Measurements from ENCODE around the gene TBX15.
"Not testable (repeated sequence)": the region's sequence is repeated elsewhere in the genome, so short reads cannot be mapped to it uniquely, and the experiment has no call there.

The TBX15 gene

DNA sequence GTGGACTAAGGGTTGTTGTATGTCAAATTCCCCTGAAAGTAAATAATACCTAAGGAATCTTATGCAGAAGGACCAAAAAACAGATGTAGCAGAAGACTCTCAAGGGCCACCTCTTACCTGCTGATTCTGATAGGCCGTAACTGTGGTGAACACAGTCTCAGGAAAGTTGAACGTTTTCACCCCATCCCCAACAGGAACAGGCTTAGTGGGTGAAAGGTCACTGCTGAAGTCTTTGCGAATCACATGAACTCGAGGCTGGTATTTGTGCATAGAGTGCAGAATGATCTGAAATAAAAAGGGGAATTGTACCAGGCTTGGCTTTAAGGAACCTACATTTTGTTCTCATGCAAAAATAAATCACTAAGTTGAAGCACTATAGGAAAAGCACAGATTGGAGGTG, 64.8 kb downstream of the TBX15 start:
- DNase-seq, result no peak

DNA sequence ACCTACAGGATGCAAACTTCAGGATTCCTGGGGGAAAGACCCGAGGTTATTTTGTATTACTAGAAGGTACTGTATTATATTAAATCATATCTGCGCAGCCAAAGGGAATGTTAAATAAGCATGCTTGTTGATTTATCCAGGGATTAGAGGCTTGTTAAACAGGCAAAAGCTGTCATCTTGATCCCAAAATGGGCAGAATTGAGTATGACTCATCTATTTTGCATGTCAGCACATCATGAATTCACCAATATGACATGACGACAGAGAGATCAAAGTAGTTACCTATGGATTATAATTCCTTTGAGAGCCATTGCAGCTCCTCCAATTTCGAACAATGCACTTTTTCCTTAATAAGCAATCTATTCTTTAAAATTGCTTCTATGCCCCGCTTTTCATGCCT, 66.1 kb downstream of the TBX15 start:
- no peak for DNase-seq

DNA sequence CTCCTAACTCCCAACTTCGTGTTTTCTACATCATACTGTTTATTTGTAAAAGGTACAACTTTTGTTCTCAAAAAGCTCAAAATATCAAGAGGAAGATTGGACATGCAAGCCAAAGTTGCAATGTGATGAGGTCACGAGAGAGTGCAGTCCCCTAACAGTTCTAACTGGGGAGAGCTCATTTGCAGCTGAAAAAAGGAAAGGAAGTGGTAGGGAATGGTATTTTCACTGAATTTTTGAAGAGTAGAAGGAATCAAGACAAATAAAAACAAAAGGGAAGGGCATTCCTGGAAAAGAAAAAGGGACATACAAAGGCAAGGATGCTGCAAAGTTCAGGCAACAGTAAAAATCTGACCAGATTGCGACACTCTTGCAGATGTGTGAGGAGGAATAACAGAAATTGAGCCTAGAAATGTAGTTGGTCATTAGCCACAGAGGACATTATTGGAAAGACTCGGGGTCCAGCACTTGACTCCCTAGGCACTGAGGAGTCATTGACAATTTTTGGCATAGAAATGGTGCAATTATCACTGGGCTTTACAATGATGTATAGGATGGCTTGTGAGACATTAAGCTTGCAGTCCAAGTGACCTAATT, 67.9 kb downstream of the TBX15 start:
- no peak for DNase-seq

DNA sequence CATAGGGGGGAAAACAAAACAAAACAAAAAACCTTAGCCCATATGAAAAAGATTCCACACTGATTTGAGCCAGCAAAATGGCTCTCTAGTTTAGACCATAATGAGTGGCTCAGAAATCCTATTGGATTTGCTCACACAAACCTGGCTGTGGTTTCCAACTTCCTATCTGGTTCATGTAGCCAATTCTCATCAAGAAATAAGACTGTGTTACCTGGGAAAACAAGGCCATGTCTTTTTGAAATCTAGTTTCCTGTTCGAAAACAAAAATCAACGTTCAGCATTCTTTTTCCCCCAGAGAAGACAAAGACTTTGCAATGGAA, 69.2 kb downstream of the TBX15 start:
- DNase-seq, result no peak

DNA sequence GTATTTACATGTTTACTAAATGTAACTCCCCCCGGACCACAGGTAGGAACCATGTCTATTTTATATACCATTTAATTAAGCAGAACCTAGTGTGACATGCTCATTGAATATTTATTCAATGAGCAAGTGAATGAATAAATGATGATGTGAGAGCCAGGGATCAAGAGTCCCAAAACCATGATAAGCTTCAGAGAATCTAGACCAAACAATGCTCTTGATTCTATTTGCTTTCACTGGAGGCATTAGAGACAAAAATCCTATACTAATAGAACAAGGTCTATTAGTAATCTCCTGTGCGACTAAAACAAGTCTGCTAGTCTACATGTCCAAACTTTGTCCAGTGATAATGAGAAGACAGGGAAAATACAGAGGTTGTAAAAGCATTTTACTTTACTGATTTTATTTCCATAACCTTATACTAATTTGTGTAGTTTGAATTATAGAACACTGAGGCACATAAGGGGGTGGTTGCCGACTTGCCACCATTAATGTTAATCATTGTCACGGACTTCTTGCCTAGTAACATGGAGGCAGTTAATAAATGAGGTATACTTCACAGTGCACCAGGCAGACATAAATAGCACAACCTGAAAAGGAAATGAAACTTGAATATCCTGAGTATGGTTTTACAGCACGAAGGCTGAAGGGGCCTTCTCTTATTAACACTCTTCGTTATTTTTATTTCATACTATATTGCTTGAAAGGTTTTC, 69.8 kb downstream of the TBX15 start:
- DNase-seq, result no peak

DNA sequence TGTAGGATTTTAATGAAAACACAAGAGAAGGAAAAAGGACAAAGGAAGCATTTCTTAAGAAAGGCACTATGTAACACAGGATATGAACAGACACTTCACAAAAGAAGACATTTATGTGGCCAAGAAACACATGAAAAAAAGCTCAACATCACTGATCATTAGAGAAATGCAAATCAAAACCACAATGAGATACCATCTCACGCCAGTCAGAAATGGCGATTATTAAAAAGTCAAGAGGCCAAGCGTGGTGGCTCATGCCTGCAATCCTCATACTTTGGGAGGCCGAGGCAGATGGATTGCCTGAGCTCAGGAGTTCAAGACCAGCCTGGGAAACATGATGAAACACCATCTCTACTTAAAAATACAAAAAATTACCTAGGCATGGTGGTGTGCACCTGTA, 71.8 kb downstream of the TBX15 start:
- DNase-seq, result not testable (repeated sequence)

DNA sequence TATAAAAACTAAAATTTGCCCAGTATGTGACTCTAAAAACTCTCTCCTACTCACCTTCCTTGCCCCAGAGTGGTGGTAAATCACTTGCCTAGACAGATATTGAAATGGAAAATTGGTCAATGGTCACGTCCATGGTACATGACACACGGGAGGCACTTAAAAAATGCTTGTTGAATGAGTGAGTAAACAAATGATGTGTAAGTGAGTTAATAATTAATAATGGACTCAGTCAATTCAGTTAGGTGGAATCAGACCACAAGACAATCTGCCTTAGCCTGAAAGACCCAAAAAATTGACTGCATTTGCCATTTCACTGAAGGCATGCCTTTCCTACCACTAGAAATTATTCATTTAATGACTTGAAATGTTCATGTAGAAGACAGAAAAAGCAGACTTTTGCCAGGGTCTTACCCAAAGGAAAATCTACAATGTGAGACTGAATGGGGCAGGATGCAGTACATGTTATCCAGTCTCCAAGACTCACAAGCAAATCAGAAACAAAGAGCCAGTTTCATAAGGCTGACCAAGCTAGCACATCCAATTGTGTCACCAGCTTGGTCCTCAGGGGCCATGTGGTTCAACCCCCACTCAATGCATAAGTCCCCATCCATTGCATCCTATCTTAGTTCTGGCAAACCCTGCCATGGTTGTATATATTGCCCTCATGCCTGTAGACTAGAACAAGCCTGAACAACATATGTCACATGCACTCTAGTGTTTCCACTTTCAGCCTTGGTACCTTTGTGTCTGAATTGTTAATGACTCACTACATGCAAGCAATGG, 73.6 kb downstream of the TBX15 start:
- no peak for DNase-seq

DNA sequence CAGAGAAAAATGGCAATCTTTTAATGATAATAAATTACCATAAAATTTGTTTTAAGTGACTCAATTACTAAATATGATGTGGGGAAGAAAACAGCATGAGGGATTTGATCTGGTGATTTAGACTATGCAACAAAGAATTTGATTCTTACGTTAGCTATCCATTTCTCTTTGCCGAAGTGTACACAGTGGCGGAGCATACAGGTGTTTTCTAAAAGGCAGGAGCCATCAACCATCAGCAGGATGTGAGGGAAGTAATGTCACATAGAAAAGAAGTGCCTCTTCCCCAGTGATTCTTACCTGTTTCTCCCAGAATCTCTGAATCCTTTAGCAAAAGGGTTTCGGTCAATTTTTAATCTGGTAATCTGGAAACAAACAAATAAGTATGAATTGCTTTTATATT, 74.3 kb downstream of the TBX15 start:
- no peak for DNase-seq

DNA sequence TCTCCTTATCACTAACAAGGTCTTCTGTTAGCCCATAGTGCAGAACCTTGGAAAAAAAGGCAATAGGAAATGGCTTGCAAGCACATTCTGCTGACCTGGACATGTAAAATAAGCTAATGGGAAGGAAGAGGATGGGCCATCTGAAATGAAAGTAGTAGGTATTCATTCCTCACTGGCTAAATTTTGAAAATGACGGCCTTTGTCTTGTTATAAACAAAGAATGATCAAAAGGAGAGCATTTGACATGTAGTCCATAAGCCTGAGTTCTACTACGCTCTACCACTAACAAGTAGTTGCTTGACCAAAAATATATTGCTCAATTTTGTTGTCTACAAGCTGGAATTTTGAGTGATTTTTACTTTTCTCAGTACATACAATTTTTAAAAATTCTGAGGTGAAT, 75.6 kb downstream of the TBX15 start:
- DNase-seq, result no peak

DNA sequence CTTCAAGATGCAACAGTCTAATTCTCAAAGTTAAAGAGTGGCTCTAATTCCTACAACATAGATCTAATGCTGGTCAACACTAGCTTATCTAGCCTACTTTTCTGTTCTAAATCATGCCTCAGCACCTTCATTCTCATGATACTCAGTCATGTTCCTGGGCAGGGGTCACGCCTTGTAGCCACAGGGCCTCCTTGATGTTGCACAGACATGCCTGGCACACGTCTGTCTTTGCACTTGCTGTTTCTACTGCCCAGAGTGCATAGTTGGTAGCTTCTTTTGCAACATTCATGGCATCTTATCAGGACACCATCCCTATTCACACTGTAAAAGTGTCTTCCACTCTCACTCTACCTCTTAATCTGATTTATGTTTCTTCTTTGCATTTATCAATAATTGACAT, 76.6 kb downstream of the TBX15 start:
- DNase-seq, result no peak

DNA sequence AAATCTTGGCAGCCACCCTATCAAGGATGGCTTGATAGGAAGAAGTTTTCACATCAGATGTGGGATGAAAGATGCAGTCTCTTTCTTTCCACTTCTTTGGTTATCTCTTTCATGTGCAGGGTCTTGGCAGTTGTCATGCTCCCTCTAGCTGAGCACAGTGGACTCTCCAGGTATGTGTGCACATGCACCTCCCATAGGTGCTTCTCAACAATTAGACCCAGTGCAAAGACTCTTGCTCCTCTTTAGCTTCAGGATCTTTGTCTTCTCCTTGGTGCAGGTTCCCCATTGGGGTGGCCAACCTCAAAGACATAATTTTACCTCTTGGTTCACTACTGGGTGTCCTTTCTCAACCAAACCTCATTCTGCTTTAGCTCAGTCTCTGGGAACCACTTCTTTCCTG, 80.7 kb downstream of the TBX15 start:
- no peak for DNase-seq

DNA sequence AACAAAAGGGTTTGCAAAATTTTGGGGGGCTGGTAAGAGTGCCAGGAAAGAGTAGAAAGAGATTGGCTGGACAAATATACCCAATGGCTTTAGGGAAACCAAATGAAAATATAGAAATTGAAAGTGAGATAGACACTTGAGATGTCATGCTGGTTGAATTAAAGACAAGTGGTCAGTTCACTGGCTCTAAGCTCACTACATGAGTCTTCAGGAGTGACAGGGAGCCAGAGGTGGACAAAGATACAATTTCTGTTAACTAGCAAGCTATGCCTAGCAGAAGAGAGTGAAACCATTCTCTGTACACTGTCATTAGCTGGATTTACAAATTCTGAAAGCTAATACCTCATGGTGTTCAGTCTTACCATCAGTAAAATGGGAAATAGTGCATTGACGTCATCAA, 82.5 kb downstream of the TBX15 start:
- no peak for DNase-seq

DNA sequence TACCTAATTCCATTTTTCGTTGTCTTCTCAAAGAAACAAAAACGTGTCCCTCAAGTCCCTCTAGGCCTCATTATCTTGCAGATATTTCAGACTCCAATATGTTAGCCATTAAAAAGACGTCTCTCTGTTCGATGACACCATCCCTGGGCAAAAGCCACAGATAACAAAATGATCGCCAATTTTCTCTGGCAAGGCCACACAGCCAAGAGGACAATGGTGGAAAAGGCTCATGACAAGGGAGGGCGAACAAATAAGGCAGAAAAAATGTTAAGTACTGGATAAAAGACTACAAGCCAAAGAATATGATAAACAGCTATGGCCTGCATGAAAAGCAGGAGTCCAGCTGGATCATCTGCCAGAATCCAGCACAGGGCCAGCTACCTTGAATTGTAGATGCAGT, 82.9 kb downstream of the TBX15 start:
- no peak for DNase-seq

DNA sequence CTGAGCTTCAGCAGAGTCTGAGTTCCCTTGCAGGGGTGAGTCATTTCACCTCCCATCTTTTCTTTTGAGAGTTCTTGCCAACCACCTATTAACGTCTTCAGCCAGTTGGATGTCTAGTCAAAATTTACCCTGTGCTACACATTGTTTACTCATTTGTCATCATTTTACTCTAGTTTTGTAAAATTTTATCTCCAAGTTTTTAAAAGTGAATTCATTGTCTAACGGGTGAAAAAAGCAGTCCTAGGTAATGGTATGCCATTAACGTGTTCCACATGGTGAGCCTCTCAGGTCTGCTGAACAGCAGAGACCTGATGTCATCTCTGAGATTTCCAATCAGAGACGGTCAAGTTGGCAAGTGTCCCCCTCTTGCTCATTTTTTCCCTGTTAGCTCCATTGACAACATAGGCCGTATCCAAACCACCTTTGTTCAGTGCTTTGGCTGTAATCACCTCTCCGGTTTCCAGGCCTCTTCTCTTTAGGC, 85.4 kb downstream of the TBX15 start:
- DNase-seq, result no peak

DNA sequence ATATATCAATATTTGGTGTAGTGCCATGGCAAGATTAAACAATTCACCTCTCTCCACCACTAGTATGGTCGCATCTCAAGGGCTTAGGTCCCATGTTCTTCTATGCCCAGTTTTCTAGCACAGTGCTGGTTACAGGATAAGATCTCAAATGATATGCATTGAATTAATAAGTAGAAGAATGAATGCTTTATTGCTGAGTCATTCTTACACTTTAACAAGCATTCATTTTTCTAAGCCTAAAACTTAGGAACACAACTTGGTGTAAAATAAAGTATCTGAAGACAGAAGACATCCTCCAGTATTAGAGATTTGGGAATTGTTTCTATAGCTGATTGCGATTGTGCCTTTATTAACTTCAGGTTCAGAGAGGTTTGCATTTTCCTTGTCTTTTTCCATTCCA, 85.8 kb downstream of the TBX15 start:
- DNase-seq, result no peak

DNA sequence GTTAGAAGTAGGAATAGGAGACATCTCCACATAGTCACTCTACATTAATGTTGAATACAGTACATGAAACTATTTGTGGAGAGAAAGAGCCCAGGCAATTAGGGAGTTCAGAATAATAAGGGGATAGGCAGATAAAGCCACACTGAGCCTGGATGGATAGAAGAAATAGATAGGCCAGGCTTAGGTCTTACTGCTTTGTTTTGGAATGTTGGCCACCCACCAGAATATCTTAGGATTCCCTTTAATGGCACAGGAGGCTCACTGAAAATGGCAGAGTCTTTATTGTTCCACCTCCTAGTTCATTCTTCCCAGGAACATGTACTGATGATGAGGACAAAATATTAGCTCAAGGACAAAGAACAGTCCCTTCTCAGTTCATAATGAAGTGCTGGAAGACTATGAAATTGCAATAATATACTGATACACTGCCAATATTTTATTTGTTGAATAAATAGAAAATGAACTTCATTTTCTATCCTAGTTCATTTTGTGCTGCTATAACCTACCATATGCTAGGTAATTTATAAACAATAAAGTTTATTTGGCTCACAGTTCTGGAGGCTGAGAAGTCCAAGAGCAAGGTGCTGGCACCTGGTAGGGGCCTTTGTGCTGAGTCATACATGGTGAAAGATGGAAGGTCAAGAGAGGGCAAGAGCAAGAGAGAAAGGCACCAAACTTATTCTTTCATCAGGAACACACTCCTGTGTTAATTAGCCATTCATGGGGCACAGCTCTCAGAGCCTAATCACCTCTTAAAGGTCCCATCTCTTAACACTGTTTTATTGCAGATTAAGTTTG, 87.3 kb downstream of the TBX15 start:
- DNase-seq, result no peak

DNA sequence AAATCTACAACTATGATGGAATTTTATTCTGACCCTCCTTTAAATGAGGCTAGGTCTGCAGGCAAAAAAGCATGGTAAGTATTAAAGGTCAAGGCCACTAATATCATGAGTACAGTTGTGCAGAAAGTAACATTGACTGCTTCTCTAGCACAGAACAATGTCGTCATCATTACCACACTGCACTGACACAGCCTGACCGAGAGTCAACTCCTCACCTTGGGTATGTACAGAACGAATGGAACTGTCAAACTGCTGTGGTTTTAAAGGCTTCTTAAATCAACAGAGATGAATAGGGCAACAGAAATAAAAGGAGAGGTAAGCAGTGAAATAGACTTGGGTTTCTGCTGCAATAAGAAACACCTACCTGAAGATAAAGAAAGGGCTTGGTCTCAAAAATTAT, 88.8 kb downstream of the TBX15 start:
- DNase-seq, result no peak

DNA sequence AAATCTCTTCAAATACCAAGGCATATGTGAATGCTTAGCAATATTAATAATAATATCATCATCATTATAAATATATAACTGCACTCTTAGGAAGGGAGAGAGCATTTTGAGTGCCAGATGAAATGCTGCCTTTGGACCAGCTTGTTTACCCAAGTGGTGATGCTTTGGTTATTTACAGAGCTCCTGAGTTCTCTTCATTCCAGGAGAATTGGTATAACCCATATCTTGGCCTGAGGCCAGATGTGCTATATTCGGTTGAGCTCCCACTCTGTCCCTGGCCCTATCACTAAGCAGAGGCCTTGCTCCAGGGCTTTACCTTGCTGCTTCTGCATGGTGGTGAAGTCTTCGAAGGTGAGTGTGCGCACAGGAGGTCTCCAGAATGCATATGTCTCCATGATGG, 89.4 kb downstream of the TBX15 start:
- no peak for DNase-seq

DNA sequence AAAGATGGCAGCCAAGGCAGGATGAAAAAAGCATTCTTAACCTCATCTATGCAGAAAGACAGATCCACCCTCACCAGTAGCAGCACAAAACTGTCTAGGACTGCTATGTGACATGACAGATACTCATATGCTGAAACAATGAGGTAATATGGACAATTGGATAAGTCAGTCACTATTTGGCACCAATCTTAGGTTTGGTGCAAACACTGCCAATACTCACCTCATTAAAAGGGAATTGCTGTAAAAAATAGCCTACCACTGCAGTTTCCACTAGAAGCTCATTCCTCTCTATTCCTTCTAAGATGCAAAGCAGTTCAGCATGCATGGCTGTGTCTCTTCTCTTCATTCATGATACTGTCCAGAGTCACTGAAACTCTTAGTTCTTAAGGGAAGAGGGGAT, 91.7 kb downstream of the TBX15 start:
- DNase-seq, result no peak

DNA sequence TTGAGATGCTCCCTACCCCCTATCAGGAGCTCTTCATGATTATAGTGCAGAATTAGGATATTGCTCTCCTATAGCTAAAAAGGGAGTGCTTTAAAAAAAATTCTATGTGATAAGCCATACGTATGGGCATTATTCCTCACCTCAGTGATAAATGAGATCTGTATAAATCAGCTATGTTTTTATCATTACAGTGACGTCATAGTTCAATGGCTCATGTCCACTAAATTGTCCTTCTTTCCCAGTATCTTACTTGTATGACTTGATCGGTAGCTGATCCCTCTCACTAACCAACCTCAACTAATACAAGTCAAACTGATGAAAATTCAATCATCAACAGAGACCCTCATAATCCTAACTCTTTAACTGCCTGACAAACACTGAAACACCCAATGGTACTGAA, 93.3 kb downstream of the TBX15 start:
- DNase-seq, result no peak

DNA sequence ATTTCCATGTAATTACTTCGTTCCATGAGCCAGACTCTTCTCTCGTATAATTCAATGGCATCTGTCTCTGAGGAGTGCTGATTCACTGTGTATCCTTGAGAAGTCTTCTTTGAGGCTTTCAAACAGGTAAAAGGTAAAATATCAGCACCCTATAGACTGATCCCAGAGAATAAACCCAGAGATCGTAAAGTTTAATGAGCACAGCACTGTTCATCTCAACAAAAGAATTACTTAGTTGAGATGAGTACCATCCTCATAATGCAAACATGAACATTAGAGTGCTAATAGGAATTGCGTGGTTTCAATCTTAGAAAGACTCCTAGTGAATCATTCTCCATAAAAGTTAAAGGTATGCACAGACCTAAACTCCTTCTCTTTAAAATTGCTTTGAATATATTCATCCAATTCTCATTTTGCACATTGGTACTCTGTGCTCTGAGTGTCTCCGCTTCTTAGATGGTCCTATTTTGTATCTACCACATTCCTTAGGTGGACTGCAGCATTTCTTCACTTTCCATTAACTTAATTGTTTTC, 97.2 kb downstream of the TBX15 start:
- DNase-seq, result no peak

DNA sequence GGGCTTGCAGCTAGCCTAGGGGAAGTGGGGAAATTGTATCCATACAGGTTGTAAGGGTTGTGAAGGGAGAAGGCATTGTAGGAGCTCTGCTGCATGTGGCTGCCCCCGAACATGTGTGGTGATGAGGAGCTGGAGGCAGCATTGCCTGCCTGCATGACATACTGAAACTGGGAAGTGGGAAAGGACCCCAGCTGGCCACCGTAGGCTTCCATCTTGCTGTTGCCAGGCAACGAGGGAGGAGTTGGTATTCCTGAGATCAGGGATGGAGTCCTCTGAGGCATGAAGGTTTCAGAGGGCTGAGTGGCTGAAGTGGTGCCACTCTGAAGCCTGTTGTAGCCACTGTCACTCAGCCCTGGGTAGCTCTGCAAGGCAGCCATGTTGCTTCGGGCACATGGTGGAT, 103.2 kb downstream of the TBX15 start:
- no peak for DNase-seq

DNA sequence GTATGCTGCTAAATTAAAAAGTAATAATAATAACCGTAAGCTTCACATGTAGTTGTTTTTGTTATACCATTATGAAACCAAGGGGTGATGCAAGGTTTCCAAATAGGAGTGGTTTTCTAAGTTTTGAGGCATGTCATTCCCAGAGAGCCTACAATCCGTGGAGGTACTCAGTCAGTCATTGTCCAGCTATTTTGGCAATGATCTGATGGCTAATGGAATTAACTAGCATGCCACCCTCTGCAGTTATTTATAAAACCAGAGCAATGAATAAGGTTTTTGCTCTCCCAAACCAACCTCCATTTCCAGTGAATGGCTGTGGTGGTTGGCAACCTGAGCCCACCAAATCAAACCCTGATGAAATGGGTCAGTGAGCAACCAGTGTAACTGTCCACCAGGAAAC, 106.4 kb downstream of the TBX15 start:
- DNase-seq, result no peak

All from activated CD8-positive, alpha-beta memory T cell treated with anti-CD3 and anti-CD28 coated beads, Interleukin-2, amount 50 U/mL, for 4 hours (primary cell).